GM12873 (cell line): ENCODE results near the gene DDIT3.

Experiments
- CTCF ChIP-seq: IDR thresholded peaks from 2 replicates; pipeline ENCODE4 v1.5.1; 2012; ENCODE audit warnings: low read depth, mild to moderate bottlenecking, moderate library complexity, low read length, control low read depth; ENCODE audit not compliant: insufficient read depth; ENCODE audit errors: missing control alignments

The DDIT3 gene

GRCh38 chr12:57554897-57555296 lies 34.6 kb upstream of the DDIT3 start:
- no peak for TF ChIP-seq CTCF

- TF ChIP-seq CTCF: no peak
These were observed 34.1 kb upstream of the DDIT3 start for GRCh38 chr12:57554453-57554852.

- TF ChIP-seq CTCF: no peak
These were observed 33.3 kb upstream of the DDIT3 start for GRCh38 chr12:57553343-57554202.

- no peak for TF ChIP-seq CTCF
These were observed 32.6 kb upstream of the DDIT3 start for GRCh38 chr12:57552835-57553313.

- TF ChIP-seq CTCF: no peak
These were observed 32.0 kb upstream of the DDIT3 start for GRCh38 chr12:57552306-57552651.

GRCh38 chr12:57551637-57552305 lies 31.5 kb upstream of the DDIT3 start:
- no peak for TF ChIP-seq CTCF

GRCh38 chr12:57550641-57551549 lies 30.6 kb upstream of the DDIT3 start:
- TF ChIP-seq CTCF: no peak
